Retinal pigment epithelial cell (primary cell): ENCODE measurements around the gene PAK6.

Source experiments
- DNase-seq: peaks from one replicate; pipeline ENCODE4 v3.0.0-alpha.2; 2010; ENCODE audit warnings: low read depth
- H3K4me3 ChIP-seq: 2 replicates; pipeline ENCODE4 v1.5.1; 2011; ENCODE audit warnings: mild to moderate bottlenecking, low read length, control low read depth, moderate library complexity
- TF ChIP-seq, protein P1 (sequence below): conservative IDR thresholded peaks from 2 replicates; pipeline ENCODE4 v1.5.1; 2011; ENCODE audit warnings: low read depth, low read length, control low read depth, inconsistent platforms

PAK6 gene

DNA sequence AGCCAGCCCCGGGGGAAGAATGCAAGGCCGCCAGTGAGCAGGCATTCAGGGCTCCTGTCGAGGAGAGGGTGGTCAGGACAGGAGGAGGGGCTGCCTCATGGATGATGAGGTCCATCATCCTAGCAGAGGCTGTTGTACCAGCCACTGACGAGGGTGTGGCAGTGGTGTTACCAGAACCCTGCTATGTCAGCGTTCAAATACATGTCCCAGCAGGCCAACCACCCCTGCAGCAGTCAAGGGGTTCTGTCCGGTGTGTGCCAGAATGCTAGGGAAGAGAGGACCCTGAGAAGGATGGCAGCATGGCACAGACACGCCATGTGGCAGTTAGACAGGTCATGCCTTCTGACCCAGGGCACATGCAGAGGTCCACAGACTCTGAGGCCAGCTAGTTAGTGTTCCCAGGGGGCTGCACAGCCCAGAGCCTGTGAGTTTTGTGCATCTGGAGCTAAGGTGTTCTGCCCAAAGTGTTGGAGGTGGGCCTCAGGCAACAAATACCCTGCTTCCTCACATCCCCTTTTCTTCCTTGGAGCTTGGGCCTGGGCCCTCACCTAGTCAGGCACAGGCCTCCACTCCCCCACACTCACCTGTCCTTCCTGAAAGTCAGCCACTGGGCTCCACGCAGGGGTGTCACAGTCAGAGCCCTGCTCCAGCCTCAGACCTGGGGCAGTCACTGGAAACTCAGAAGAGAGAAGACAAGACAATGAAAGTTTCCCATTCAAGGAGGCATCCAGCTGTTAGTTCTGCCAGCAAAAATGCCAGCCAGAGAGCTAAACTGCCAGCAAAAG is 7.8 kb downstream of the PAK6 start:
- no peak for DNase-seq
- TF ChIP-seq, protein P1, sequence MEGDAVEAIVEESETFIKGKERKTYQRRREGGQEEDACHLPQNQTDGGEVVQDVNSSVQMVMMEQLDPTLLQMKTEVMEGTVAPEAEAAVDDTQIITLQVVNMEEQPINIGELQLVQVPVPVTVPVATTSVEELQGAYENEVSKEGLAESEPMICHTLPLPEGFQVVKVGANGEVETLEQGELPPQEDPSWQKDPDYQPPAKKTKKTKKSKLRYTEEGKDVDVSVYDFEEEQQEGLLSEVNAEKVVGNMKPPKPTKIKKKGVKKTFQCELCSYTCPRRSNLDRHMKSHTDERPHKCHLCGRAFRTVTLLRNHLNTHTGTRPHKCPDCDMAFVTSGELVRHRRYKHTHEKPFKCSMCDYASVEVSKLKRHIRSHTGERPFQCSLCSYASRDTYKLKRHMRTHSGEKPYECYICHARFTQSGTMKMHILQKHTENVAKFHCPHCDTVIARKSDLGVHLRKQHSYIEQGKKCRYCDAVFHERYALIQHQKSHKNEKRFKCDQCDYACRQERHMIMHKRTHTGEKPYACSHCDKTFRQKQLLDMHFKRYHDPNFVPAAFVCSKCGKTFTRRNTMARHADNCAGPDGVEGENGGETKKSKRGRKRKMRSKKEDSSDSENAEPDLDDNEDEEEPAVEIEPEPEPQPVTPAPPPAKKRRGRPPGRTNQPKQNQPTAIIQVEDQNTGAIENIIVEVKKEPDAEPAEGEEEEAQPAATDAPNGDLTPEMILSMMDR = no peak
- no peak overlapping the region for H3K4me3 ChIP-seq

DNA sequence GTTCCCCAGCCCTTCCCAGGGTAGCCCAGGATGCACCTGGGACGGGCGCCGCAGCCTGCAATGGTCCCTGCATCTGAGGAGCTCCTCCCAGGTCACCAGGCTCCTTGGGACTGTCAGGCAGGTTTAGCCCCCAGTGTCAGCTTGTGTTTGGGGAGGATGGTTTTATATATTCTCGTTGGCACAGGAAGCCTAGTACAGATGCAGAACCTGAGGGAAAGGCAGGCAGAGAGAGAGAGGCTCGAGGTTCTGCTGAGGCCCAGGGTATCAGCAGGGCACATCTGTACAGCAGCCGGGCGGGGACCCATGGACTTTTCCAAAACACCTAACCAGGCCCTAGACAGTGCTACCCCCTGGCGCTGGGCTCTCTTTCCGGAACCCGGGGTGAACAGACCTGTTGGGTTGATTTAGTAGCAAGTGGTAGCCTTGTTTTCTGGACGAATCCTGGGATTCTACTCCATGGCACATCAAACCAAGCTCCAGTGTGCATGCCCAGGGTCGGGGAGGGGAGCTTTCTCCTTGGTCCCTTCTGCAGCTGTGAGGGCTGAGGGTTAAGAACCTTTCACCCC is 8.6 kb downstream of the PAK6 start:
- TF ChIP-seq, protein P1 = no peak
- no peak overlapping the region for H3K4me3 ChIP-seq
- no peak for DNase-seq

DNA sequence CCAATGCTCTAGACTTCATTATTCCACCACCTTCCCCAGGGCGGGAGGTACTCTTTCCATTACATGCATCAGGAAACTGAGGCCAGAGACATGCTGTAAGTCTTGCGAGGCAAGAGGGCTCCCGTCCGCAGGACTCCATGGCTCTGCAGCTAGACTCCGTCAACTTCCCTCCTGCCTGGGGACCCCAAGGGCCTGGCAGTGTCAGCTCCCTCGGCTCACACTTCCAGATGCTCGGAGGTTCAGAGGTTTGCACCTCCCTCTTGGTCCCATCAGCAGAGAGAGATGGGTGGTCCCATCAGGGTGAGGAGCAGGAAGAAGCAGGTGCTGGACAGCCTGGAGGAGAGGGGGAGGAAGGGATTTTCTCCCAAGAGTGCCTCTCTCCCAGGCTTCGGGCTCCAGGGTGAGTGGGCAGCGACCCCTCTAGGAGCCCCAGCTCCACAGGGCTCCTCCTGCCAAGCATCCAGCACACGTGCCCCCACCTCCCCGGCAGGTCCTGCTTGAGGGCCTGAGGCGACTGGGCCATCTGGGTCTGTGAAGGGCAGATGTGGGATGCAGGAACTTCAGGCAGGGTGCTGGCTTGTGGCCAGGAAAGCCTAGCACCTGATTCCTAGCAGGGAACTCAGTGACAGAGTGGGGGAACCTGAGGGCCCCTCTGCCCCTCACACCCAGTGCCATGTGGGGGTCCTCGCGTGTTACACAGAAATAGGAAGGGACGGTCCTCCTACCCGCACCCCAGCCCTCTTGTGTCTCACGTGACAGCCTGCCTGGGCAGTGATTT is 9.3 kb downstream of the PAK6 start:
- TF ChIP-seq, protein P1 = no peak
- DNase-seq = no peak
- no peak overlapping the region for H3K4me3 ChIP-seq

DNA sequence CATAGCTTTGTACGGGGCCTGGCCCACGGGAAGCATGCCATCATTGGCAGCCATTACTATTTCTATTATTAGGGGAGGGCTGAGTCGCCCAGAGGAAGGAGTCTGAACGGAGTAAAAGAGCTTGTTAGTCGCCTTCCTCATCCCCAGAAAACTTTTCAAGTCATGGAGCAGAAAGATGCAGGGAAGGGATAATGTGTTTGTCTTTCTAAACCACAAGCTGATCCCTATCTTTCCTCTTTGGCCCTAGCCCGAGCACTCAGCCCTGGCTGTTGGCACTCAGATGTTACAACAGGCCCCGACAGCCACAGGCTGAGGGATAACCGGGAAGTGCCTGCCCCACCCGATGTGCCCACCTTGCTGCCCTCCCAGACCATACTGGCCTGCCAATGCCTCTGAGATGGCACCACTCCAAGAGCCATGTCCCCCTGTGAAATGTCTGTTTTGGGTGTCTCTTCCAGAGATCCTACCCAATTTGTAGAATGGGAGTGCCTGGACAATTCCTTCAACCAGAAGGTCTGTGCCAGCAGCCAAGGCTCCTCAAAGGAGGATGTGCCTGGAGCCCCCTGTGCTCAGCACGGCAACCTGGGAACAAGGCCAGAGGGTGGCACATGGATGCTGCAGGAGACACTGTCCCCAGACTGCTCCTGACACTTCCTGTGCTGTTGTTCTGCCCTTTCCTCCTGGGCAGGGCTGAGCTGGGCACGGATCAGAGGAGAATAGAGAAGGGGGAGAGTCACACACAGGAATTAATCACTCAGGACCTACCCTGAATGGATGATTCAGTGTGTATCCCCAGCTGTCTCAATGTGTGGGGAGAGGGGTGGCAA is 10.8 kb downstream of the PAK6 start:
- TF ChIP-seq, protein P1 = no peak
- DNase-seq = no peak
- no peak overlapping the region for H3K4me3 ChIP-seq

DNA sequence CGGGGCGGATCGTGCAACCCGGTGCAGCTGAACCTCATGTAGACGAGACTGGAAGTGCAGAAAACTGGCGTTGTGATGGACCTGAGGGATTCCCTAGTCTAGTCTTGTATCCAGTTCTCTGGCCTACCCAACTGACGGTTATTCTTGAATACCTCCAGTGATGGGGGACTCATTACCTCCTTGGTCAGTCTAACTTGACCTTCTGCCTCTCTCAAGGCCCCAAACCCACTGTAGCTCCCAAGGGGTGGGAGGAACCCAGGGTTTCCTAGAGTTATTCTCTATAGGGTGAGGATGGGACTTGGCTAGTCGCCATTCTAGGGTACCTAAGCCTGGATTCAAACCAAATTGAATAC is 11.4 kb downstream of the PAK6 start:
- no peak for DNase-seq
- no peak overlapping the region for H3K4me3 ChIP-seq
- TF ChIP-seq, protein P1 = no peak

DNA sequence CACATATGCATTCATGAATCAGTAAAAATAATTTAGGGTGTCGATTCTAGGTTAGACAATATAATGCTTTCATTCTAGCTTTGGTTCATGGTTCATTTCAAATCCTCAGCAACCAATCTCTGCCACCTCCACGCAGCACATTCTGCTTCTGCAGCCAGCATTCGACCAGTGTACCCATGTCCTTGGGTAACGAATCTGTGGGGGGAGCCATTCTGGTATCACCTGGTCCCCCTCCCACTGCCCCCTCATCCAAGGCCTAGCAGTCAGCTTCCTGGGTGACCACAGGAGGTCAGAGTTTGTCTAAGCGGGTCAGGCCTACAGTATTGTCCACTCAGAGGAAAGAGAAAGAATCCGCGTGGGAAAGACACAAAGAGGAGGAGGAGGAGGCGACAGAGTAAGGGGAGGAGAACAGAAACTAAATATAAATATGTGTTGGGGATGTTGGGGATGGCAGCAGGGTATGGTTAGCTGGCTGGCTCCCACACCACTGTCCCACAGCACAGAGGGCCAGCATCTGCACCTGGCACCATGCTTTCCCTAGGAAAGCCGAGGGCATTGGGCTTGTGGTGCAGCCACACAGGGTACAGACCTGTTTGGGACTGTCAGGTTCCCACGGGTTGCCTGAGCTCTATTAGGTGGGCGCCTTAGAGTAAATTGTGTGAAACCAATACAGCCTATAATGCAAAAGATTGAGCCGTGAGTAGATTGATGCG is 12.1 kb downstream of the PAK6 start:
- TF ChIP-seq, protein P1 = no peak

More for the DNA sequence above, 12.1 kb downstream of the PAK6 start:
- DNase-seq = no peak
- H3K4me3 ChIP-seq = no peak overlapping the region
